Measurements from ENCODE around the gene CARNS1. TPM values are rescaled to one million over a fixed set of nuclear protein-coding genes. Genes with fewer than 3 reads are reported as not detected.

The CARNS1 gene
- total RNA-seq, 1 donor from 2014 or later = 0.23 TPM

- Histone ChIP-seq H3K4me3 (ENCODE audit: insufficient read depth, low read depth, low read length) (peak overlapping the region; percentile 59), H3K9ac (ENCODE audit: low read length) (peak overlapping the region; percentile 75), H3K27ac (ENCODE audit: low read depth, low read length) (peak overlapping the region; percentile 44), H4K20me1 (ENCODE audit: insufficient read depth, low read length) (peaks cover 54% of the 10 kb centered on the region), H2AFZ (ENCODE audit: low read depth, low read length) (no peak overlapping the region), H3K4me2 (ENCODE audit: low read length) (peak overlapping the region; percentile 93), H3K36me3 (ENCODE audit: insufficient read depth, low read length) (no peaks in the 10 kb centered on the region), H3K4me1 (ENCODE audit: insufficient read depth, low read length) (peaks cover 69% of the 10 kb centered on the region), H3K79me2 (ENCODE audit: insufficient read depth, low read length) (peaks cover 60% of the 10 kb centered on the region), H3K27me3 (ENCODE audit: insufficient read depth, low read length) (no peaks in the 10 kb centered on the region), H3K9me3 (ENCODE audit: insufficient read depth, low read depth, low read length) (no peaks in the 10 kb centered on the region)
- no peak for TF ChIP-seq CTCF (IDR thresholded peaks at IDR 0.05; ENCODE audit: insufficient read depth, low read depth, low read length)
- no peak for TF ChIP-seq EZH2 (IDR thresholded peaks at IDR 0.05; ENCODE audit: insufficient read depth, low read length)
- no peaks in the 10 kb centered on the region for H3K36me3 Mint-ChIP-seq (ENCODE audit: low read depth, unreplicated experiment)
- peaks cover 47% of the 10 kb centered on the region for H3K4me1 Mint-ChIP-seq (ENCODE audit: low read depth, unreplicated experiment)
- H3K27me3 Mint-ChIP-seq (ENCODE audit: low read depth, unreplicated experiment) = no peaks in the 10 kb centered on the region
- peak overlapping the region; percentile 89 for H3K27ac Mint-ChIP-seq (ENCODE audit: unreplicated experiment)
- FAIRE-seq = no peak
- no peaks in the 10 kb centered on the region for H3K9me3 Mint-ChIP-seq (ENCODE audit: unreplicated experiment)
- DNase-seq (ENCODE audit: low read depth) = no peak
- H3K4me3 Mint-ChIP-seq (ENCODE audit: unreplicated experiment) = peak overlapping the region; percentile 89
These were observed 43.6 kb upstream of the CARNS1 start for GRCh38 chr11:67371911-67372320.

GRCh38 chr11:67372321-67372992 lies 43.0 kb upstream of the CARNS1 start:
- peak overlapping the region; percentile 93 for H3K4me2 ChIP-seq (ENCODE audit: low read length)
- no peak overlapping the region for H2AFZ ChIP-seq (ENCODE audit: low read depth, low read length)
- Mint-ChIP-seq H3K36me3 (ENCODE audit: low read depth, unreplicated experiment) (no peaks in the 10 kb centered on the region), H3K27me3 (ENCODE audit: low read depth, unreplicated experiment) (no peaks in the 10 kb centered on the region), H3K9me3 (ENCODE audit: unreplicated experiment) (no peaks in the 10 kb centered on the region), H3K4me1 (ENCODE audit: low read depth, unreplicated experiment) (peaks cover 47% of the 10 kb centered on the region), H3K4me3 (ENCODE audit: unreplicated experiment) (peak overlapping the region; percentile 89), H3K27ac (ENCODE audit: unreplicated experiment) (no peak overlapping the region)
- H3K27ac ChIP-seq (ENCODE audit: low read depth, low read length) = peak overlapping the region; percentile 95
- no peak for FAIRE-seq
- peaks cover 63% of the 10 kb centered on the region for H3K4me1 ChIP-seq (ENCODE audit: insufficient read depth, low read length)
- peaks cover 48% of the 10 kb centered on the region for H4K20me1 ChIP-seq (ENCODE audit: insufficient read depth, low read length)
- peak overlapping the region; percentile 67 for H3K4me3 ChIP-seq (ENCODE audit: insufficient read depth, low read depth, low read length)
- H3K9ac ChIP-seq (ENCODE audit: low read length) = peak overlapping the region; percentile 93
- no peaks in the 10 kb centered on the region for H3K9me3 ChIP-seq (ENCODE audit: insufficient read depth, low read depth, low read length)
- DNase-seq (ENCODE audit: low read depth) = no peak
- H3K79me2 ChIP-seq (ENCODE audit: insufficient read depth, low read length) = peaks cover 55% of the 10 kb centered on the region
- no peaks in the 10 kb centered on the region for H3K36me3 ChIP-seq (ENCODE audit: insufficient read depth, low read length)
- no peak for TF ChIP-seq EZH2 (IDR thresholded peaks at IDR 0.05; ENCODE audit: insufficient read depth, low read length)
- no peak for TF ChIP-seq CTCF (IDR thresholded peaks at IDR 0.05; ENCODE audit: insufficient read depth, low read depth, low read length)
- H3K27me3 ChIP-seq (ENCODE audit: insufficient read depth, low read length) = no peaks in the 10 kb centered on the region

GRCh38 chr11:67372993-67373647 lies 42.4 kb upstream of the CARNS1 start, which contains the start of gene CLCF1:
Gene CLCF1, minus strand, starts transcription at chr11:67373598. Its CDS starts 59 bp downstream, at chr11:67373539.
- Mint-ChIP-seq H3K27ac (ENCODE audit: unreplicated experiment) (peak within 1 kb of the TSS; percentile 98), H3K9me3 (ENCODE audit: unreplicated experiment) (no peaks in the 10 kb centered on the region), H3K27me3 (ENCODE audit: low read depth, unreplicated experiment) (no peaks in the 10 kb centered on the region), H3K4me3 (ENCODE audit: unreplicated experiment) (peak within 1 kb of the TSS; percentile 91), H3K36me3 (ENCODE audit: low read depth, unreplicated experiment) (no peaks in the 10 kb centered on the region), H3K4me1 (ENCODE audit: low read depth, unreplicated experiment) (peaks cover 43% of the 10 kb centered on the region)
- Histone ChIP-seq H3K4me1 (ENCODE audit: insufficient read depth, low read length) (peaks cover 57% of the 10 kb centered on the region), H4K20me1 (ENCODE audit: insufficient read depth, low read length) (peaks cover 42% of the 10 kb centered on the region), H3K4me2 (ENCODE audit: low read length) (peak within 1 kb of the TSS; percentile 93), H3K36me3 (ENCODE audit: insufficient read depth, low read length) (no peaks in the 10 kb centered on the region), H2AFZ (ENCODE audit: low read depth, low read length) (no peak within 1 kb of the TSS), H3K9me3 (ENCODE audit: insufficient read depth, low read depth, low read length) (no peaks in the 10 kb centered on the region), H3K27me3 (ENCODE audit: insufficient read depth, low read length) (no peaks in the 10 kb centered on the region), H3K4me3 (ENCODE audit: insufficient read depth, low read depth, low read length) (peak within 1 kb of the TSS; percentile 67), H3K79me2 (ENCODE audit: insufficient read depth, low read length) (peaks cover 48% of the 10 kb centered on the region), H3K9ac (ENCODE audit: low read length) (peak within 1 kb of the TSS; percentile 93), H3K27ac (ENCODE audit: low read depth, low read length) (peak within 1 kb of the TSS; percentile 95)
- no peak for FAIRE-seq
- TF ChIP-seq EZH2 (IDR thresholded peaks at IDR 0.05; ENCODE audit: insufficient read depth, low read length) (no peak), CTCF (IDR thresholded peaks at IDR 0.05; ENCODE audit: insufficient read depth, low read depth, low read length) (no peak)
- DNase-seq (ENCODE audit: low read depth) = no peak

Data from astrocyte (in vitro differentiated cells and primary cell).